Hepatocyte (in vitro differentiated cells): ENCODE measurements around the gene NUSAP1. TPM values are rescaled to one million over a fixed set of nuclear protein-coding genes. Genes with fewer than 3 reads are reported as not detected.

ENCODE experiments used
- DNase-seq: peaks from one replicate; pipeline ENCODE4 v3.0.0-alpha.2; 2016; ENCODE audit warnings: low spot score
- H2AFZ ChIP-seq: fragments of 200-600 bp; sonication (generic); 2 replicates; pipeline ENCODE4 v1.6.0; 2016; ENCODE audit warnings: antibody characterized with exemption, mild to moderate bottlenecking
- H3K27ac ChIP-seq: fragments of 200-600 bp; sonication (generic); 2 replicates; pipeline ENCODE4 v1.5.1; 2016; ENCODE audit warnings: mild to moderate bottlenecking
- H3K27me3 ChIP-seq: fragments of 200-600 bp; sonication (generic); 2 replicates; pipeline ENCODE4 v1.6.1; 2016
- H3K36me3 ChIP-seq: fragments of 200-600 bp; sonication (generic); replicated peaks from 2 replicates; pipeline ENCODE4 v1.5.1; 2016; ENCODE audit warnings: low read depth; ENCODE audit not compliant: insufficient read depth
- H3K4me1 ChIP-seq: fragments of 200-600 bp; sonication (generic); 2 replicates; pipeline ENCODE4 v1.5.1; 2016; ENCODE audit warnings: mild to moderate bottlenecking, moderate library complexity; ENCODE audit not compliant: insufficient read depth
- H3K4me2 ChIP-seq: fragments of 200-600 bp; sonication (generic); 2 replicates; pipeline ENCODE4 v1.6.0; 2016
- H3K4me3 ChIP-seq: fragments of 200-600 bp; sonication (generic); 2 replicates; pipeline ENCODE4 v1.5.1; 2016; ENCODE audit warnings: mild to moderate bottlenecking
- H3K79me2 ChIP-seq: fragments of 200-600 bp; sonication (generic); 2 replicates; pipeline ENCODE4 v1.6.0; 2017; ENCODE audit warnings: mild to moderate bottlenecking
- H3K9me2 ChIP-seq: fragments of 200-600 bp; sonication (generic); replicated peaks from 2 replicates; pipeline ENCODE4 v1.6.0; 2017; ENCODE audit warnings: mild to moderate bottlenecking; ENCODE audit not compliant: insufficient read depth
- H3K9me3 ChIP-seq: fragments of 200-600 bp; sonication (generic); 2 replicates; pipeline ENCODE4 v1.5.1; 2016; ENCODE audit warnings: low read depth, mild to moderate bottlenecking
- H4K20me1 ChIP-seq: fragments of 200-600 bp; sonication (generic); 2 replicates; pipeline ENCODE4 v1.6.0; 2016; ENCODE audit warnings: mild to moderate bottlenecking; ENCODE audit not compliant: insufficient read depth, poor library complexity, severe bottlenecking
- EZH2 ChIP-seq: fragments of 200-600 bp; sonication (generic); IDR thresholded peaks from 2 replicates; pipeline ENCODE4 v1.6.1; 2016; ENCODE audit warnings: antibody characterized with exemption, mild to moderate bottlenecking, borderline replicate concordance
- EZH2phosphoT487 ChIP-seq: fragments of 200-600 bp; sonication (generic); IDR thresholded peaks from one replicate; pipeline ENCODE4 v1.6.1; 2018; ENCODE audit warnings: antibody characterized with exemption, mild to moderate bottlenecking, low read depth, moderate library complexity; ENCODE audit not compliant: unreplicated experiment, severe bottlenecking
- WGBS: methylation state at CpG from one replicate; pipeline ENCODE4 v1.1.6; 2016; ENCODE audit warnings: low lambda C conversion rate; ENCODE audit errors: missing lambda C conversion rate; 5-methylcytosine and 5-hydroxymethylcytosine counted together
- polyA plus RNA-seq: library from polyadenylated mRNA; unstranded; fragments of >200 nt; fragmentation: Nextera tagmentation; extraction: Ambion mirVana; gene quantifications from 2 replicates; pipeline ENCODE4 v1.2.1, GENCODE V29; 2016
- total RNA-seq: library from RNA; depleted of rRNA; stranded (reverse); fragments of >200 nt; gene quantifications from 2 replicates; pipeline ENCODE4 v1.2.3, GENCODE V29; 2014
- TF ChIP-seq, protein P1 (sequence below): fragments of 200-600 bp; sonication (generic); IDR thresholded peaks from 2 replicates; pipeline ENCODE4 v1.5.1; 2016; ENCODE audit warnings: antibody characterized with exemption, mild to moderate bottlenecking; ENCODE audit not compliant: poor library complexity

Gene NUSAP1
- total and polyA plus RNA-seq, 2 experiments from 2014 or later: 26.6 to 29.2 TPM

DNA sequence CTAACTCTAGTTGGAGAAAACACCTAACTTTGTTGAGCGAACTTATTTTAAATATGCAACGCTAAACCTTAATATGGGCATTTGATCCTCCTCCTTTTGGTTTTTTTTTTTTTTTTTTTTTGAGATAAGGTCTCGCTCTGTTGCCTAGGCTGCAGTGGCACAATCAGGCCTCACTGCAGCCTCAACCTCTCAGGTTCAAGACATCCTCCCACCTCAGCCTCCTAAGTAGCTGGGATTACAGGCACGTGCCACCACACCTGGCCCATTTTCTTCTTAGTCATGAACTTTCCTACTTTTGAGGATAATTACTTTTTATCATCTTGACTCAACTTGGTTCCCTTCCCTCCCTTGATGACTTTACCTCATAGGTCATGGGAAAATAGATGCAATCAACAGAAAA, 3.9 kb downstream of the NUSAP1 start:
- H3K4me3 ChIP-seq: no peak overlapping the region
- TF ChIP-seq, protein P1, sequence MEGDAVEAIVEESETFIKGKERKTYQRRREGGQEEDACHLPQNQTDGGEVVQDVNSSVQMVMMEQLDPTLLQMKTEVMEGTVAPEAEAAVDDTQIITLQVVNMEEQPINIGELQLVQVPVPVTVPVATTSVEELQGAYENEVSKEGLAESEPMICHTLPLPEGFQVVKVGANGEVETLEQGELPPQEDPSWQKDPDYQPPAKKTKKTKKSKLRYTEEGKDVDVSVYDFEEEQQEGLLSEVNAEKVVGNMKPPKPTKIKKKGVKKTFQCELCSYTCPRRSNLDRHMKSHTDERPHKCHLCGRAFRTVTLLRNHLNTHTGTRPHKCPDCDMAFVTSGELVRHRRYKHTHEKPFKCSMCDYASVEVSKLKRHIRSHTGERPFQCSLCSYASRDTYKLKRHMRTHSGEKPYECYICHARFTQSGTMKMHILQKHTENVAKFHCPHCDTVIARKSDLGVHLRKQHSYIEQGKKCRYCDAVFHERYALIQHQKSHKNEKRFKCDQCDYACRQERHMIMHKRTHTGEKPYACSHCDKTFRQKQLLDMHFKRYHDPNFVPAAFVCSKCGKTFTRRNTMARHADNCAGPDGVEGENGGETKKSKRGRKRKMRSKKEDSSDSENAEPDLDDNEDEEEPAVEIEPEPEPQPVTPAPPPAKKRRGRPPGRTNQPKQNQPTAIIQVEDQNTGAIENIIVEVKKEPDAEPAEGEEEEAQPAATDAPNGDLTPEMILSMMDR: no peak
- TF ChIP-seq EZH2phosphoT487 (no peak), EZH2 (no peak)
- H3K4me1 ChIP-seq: no peaks in the 10 kb centered on the region
- H3K36me3 ChIP-seq: no peaks in the 10 kb centered on the region
- no peaks in the 10 kb centered on the region for H4K20me1 ChIP-seq
- no peak overlapping the region for H3K27ac ChIP-seq
- no peaks in the 10 kb centered on the region for H3K9me3 ChIP-seq
- H3K9me2 ChIP-seq: no peaks in the 10 kb centered on the region
- H2AFZ ChIP-seq: no peak overlapping the region
- no peaks in the 10 kb centered on the region for H3K27me3 ChIP-seq
- WGBS: 88% methylated on average over 4 of the region's 4 CpGs
- DNase-seq: no peak
- H3K79me2 ChIP-seq: peaks cover 72% of the 10 kb centered on the region
- H3K4me2 ChIP-seq: no peak overlapping the region

DNA sequence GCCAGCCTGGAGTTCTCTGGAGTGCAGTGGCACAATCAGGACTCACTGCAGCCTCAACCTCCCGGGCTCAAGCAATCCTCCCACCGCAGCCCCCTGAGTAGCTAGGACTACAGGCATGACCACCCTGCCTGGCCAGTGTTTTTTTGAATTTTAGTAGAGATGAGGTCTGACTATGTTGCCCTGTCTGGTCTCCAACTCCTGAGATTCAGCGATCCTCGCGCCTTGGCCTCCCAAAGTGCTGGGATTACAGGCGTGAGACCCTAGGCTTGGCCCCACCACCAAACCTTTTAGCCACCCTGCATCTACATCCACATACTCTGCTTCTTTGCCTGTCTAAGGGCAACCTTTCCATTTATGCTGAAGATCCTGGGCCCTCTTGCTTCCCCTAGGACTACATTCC, 4.4 kb downstream of the NUSAP1 start:
- TF ChIP-seq, protein P1: no peak
- TF ChIP-seq EZH2phosphoT487 (no peak), EZH2 (no peak)
- Histone ChIP-seq H3K27me3 (no peaks in the 10 kb centered on the region), H3K4me2 (no peak overlapping the region), H3K9me2 (no peaks in the 10 kb centered on the region), H2AFZ (no peak overlapping the region), H3K9me3 (no peaks in the 10 kb centered on the region), H3K36me3 (no peaks in the 10 kb centered on the region), H3K4me1 (no peaks in the 10 kb centered on the region), H4K20me1 (no peaks in the 10 kb centered on the region), H3K4me3 (no peak overlapping the region), H3K27ac (no peak overlapping the region), H3K79me2 (peaks cover 75% of the 10 kb centered on the region)
- no peak for DNase-seq
- WGBS: over 99% methylated on average over 6 of the region's 6 CpGs

DNA sequence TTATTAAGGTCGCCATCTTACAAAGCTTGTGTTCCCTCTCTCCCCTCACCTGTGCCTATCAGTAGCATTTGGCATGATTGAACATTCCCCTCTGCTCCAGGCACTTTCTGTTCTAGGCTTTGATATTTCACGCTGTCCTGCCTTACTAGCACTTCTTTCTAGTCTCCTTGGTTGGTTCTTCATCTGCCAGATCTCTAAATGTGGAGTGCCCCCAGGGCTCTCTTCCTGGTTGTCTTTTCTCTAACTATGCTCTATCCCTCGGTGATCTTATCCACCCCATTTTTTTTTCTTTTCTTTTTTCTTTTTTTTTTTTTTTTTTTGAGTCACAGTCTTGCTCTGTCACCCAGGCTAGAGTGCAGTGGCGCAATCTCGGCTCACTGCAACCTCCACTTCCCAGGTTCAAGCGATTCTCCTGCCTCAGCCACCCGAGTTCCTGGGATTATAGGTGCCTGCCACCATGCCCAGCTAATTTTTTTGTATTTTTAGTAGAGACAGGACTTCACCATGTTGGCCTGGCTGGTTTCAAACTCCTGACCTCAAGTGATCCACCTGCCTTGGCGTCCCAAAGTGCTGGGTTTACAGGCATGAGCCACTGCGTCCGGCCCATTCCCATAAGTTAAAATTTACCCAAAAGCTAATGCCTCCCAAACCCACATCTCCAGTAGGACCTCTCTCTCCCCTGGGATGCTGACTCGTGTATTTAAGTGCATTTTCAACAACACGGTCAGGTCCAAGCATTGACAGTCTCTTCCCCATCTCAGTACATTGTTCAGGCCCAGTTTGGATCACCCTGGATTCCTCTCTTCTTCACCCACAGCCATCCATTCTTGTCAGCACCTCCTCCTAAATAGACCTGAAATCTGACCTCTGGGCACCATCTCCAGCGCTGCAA, 5.2 kb downstream of the NUSAP1 start:
- Histone ChIP-seq H2AFZ (peak overlapping the region; percentile 15), H3K9me2 (no peaks in the 10 kb centered on the region), H3K9me3 (no peaks in the 10 kb centered on the region), H3K4me2 (no peak overlapping the region), H3K27ac (no peak overlapping the region), H3K4me1 (no peaks in the 10 kb centered on the region), H3K27me3 (no peaks in the 10 kb centered on the region), H3K79me2 (peaks cover 78% of the 10 kb centered on the region), H3K4me3 (no peak overlapping the region), H3K36me3 (no peaks in the 10 kb centered on the region), H4K20me1 (no peaks in the 10 kb centered on the region)
- TF ChIP-seq EZH2phosphoT487 (no peak), EZH2 (no peak)
- TF ChIP-seq, protein P1: no peak
- WGBS: 87% methylated on average over 13 of the region's 13 CpGs
- no peak for DNase-seq
